Endothelial cell of umbilical vein (primary cell): ENCODE results near the gene SPTLC2. TPM values are rescaled to one million over a fixed set of nuclear protein-coding genes. Genes with fewer than 3 reads are reported as not detected.

Experiments used
- BruUV-seq: library from RNA; stranded (reverse); fragments of 400-500 nt; replicated peaks from 2 replicates; lab custom pipeline; 2021; lab: Mats Ljungman, UMichigan
- CTCF ChIA-PET: fragments of 300-600, 350-600 bp; sonication (Branson Sonifier 250); formaldehyde crosslinking; loops from one replicate; lab custom pipeline; 2021; ENCODE audit warnings: antibody characterized with exemption, inconsistent platforms; lab: Charles Lee
- POLR2A ChIA-PET: fragments of 300-600, 350-600 bp; sonication (Branson Sonifier 250); formaldehyde crosslinking; loops from one replicate; lab custom pipeline; 2021; ENCODE audit warnings: antibody characterized with exemption, inconsistent platforms; lab: Charles Lee
- DNase-seq: peaks from one replicate; pipeline ENCODE4 v3.0.0-alpha.2; 2011; ENCODE audit warnings: low read depth, low spot score
- FAIRE-seq: peaks from 2 replicates; lab custom pipeline; 2011; peaks lifted over from hg19 to GRCh38; lab: Jason Lieb, UNC
- H2AFZ ChIP-seq: 2 replicates; pipeline ENCODE4 v1.6.0; 2012; ENCODE audit warnings: low read depth, low read length, control low read depth, inconsistent platforms
- H3K27ac ChIP-seq: 2 replicates; pipeline ENCODE4 v1.5.1; 2011; ENCODE audit warnings: low read depth, mild to moderate bottlenecking, control low read depth, low read length, moderate library complexity; ENCODE audit not compliant: insufficient read depth
- H3K27me3 ChIP-seq, 2 experiments: 2 replicates each; pipeline versions ENCODE4 v1.6.0 to v1.6.1; 2011; ENCODE audit warnings: low read length in 2 of 2, mixed read lengths in 1 of 2; ENCODE audit not compliant: control insufficient read depth in 2 of 2, insufficient read depth in 2 of 2
- H3K36me3 ChIP-seq, 2 experiments: 2 replicates in 1 of 2; 3 replicates in 1 of 2; pipeline ENCODE4 v1.5.1; 2011; ENCODE audit warnings: low read length in 2 of 2, mild to moderate bottlenecking in 1 of 2, moderate library complexity in 1 of 2; ENCODE audit not compliant: control insufficient read depth in 2 of 2, insufficient read depth in 2 of 2; ENCODE audit errors: extremely low read depth in 1 of 2
- H3K4me1 ChIP-seq: 3 replicates; pipeline ENCODE4 v1.5.1; 2011; ENCODE audit warnings: mild to moderate bottlenecking, low read length; ENCODE audit not compliant: control insufficient read depth, insufficient read depth; ENCODE audit errors: extremely low read depth
- H3K4me2 ChIP-seq: 2 replicates; pipeline ENCODE4 v1.6.1; 2011; ENCODE audit warnings: low read length, control low read depth, mixed read lengths; ENCODE audit not compliant: insufficient read depth
- H3K4me3 ChIP-seq, 3 experiments: fragments of 200-600 bp in 1 of 3; sonication (generic), shearing (Covaris generic) in 1 of 3; replicated peaks in 1 of 3; 2 replicates each; pipeline ENCODE4 v1.5.1; 2011 to 2016; ENCODE audit warnings: control low read depth in 3 of 3, low read length in 3 of 3, mild to moderate bottlenecking in 2 of 3, inconsistent platforms in 1 of 3, low read depth in 1 of 3, moderate library complexity in 1 of 3; ENCODE audit not compliant: insufficient read depth in 1 of 3
- H3K79me2 ChIP-seq: 2 replicates; pipeline ENCODE4 v1.6.0; 2012; ENCODE audit warnings: low read length, inconsistent platforms; ENCODE audit not compliant: control insufficient read depth, insufficient read depth
- H3K9ac ChIP-seq: replicated peaks from 2 replicates; pipeline ENCODE3; 2011; ENCODE audit warnings: low read length, control low read depth; ENCODE audit not compliant: insufficient read depth; ENCODE audit errors: extremely low read depth
- H3K9me1 ChIP-seq: replicated peaks from 3 replicates; pipeline ENCODE4 v1.6.0; 2011; ENCODE audit warnings: mild to moderate bottlenecking, low read length; ENCODE audit not compliant: control insufficient read depth, insufficient read depth; ENCODE audit errors: extremely low read depth
- H3K9me3 ChIP-seq: replicated peaks from 2 replicates; pipeline ENCODE4 v1.5.1; 2012; ENCODE audit warnings: low read length, inconsistent platforms; ENCODE audit not compliant: control insufficient read depth, insufficient read depth
- H4K20me1 ChIP-seq: replicated peaks from 2 replicates; pipeline ENCODE3; 2011; ENCODE audit warnings: mild to moderate bottlenecking, low read length; ENCODE audit not compliant: control insufficient read depth, insufficient read depth; ENCODE audit errors: extremely low read depth
- EZH2 ChIP-seq: IDR thresholded peaks from 2 replicates; pipeline ENCODE4 v1.6.1; 2012; ENCODE audit warnings: borderline replicate concordance, low read depth, mild to moderate bottlenecking, moderate library complexity, low read length, inconsistent platforms; ENCODE audit not compliant: severe bottlenecking
- FOS ChIP-seq: IDR thresholded peaks from 2 replicates; pipeline ENCODE4 v1.6.1; 2011; ENCODE audit warnings: mild to moderate bottlenecking, low read length, moderate library complexity, borderline replicate concordance; ENCODE audit not compliant: insufficient read depth
- GATA2 ChIP-seq: IDR thresholded peaks from 2 replicates; pipeline ENCODE4 v1.7.0; 2011; ENCODE audit warnings: low read depth, mild to moderate bottlenecking, moderate library complexity, mixed read lengths, low read length; ENCODE audit not compliant: insufficient read length, insufficient read depth
- JUN ChIP-seq: IDR thresholded peaks from 2 replicates; pipeline ENCODE4 v1.6.1; 2011; ENCODE audit warnings: borderline replicate concordance, low read depth; ENCODE audit not compliant: insufficient read length, insufficient read depth
- MYC ChIP-seq: IDR thresholded peaks from one replicate; pipeline ENCODE4 v1.6.1; 2011; ENCODE audit warnings: mild to moderate bottlenecking, low read depth, low read length
- POLR2A ChIP-seq: IDR thresholded peaks from 2 replicates; pipeline ENCODE4 v1.6.1; 2012; ENCODE audit warnings: low read depth, mild to moderate bottlenecking, control low read depth, low read length
- POLR2AphosphoS5 ChIP-seq: IDR thresholded peaks from 2 replicates; pipeline ENCODE4 v1.6.1; 2012; ENCODE audit warnings: low read depth, mild to moderate bottlenecking, control low read depth, low read length, moderate library complexity; ENCODE audit not compliant: insufficient read depth
- dilution Hi-C: fragments of 300-500 bp; cut with MboI; formaldehyde crosslinking; loops from one replicate; pipeline ENCODE4 v1.15.0; 2019; ENCODE audit warnings: low sequenced_read_pairs; ENCODE audit not compliant: extremely low pct_ligation_motif_present
- intact Hi-C: fragments of 100-400 bp; cut with micrococcal nuclease; formaldehyde crosslinking; loops from one replicate; pipeline ENCODE4 v1.10.0; 2022
- polyA plus RNA-seq, 4 experiments: library from polyadenylated mRNA; depleted of rRNA in 3 of 4; stranded (reverse) in 3 of 4; unstranded in 1 of 4; fragments of >200 nt; gene quantifications; 2 replicates each; pipeline versions ENCODE4 v1.2.1 to v1.2.3, GENCODE V29; 2011 to 2012; ENCODE audit warnings: missing spikeins in 1 of 4
- small RNA-seq: library from RNA; depleted of rRNA; stranded (forward); fragments of <200 nt; gene quantifications from one replicate; pipeline ENCODE3, GENCODE V24; 2012; ENCODE audit warnings: low replicate concordance, low read depth; ENCODE audit not compliant: insufficient read depth, insufficient read length
- total RNA-seq: library from RNA; stranded (reverse); gene quantifications from 2 replicates; pipeline ENCODE4 v1.2.3, GENCODE V29; 2021
- TF ChIP-seq, protein P1 (sequence below): IDR thresholded peaks from 2 replicates; pipeline ENCODE4 v1.6.1; 2011; ENCODE audit not compliant: insufficient read depth, insufficient read length
- TF ChIP-seq, protein P2 (sequence below), 2 donors: IDR thresholded peaks; 1 replicate in 1 of 2; 2 replicates in 1 of 2; pipeline ENCODE4 v1.5.1; 2011; ENCODE audit warnings: low read length in 2 of 2, mild to moderate bottlenecking in 2 of 2, moderate library complexity in 2 of 2, control low read depth in 1 of 2, inconsistent platforms in 1 of 2, low read depth in 1 of 2; ENCODE audit not compliant: insufficient read depth in 1 of 2; ENCODE audit errors: extremely low read depth in 1 of 2

SPTLC2 gene
- total and polyA plus RNA-seq, 2 donors (not counting 3 experiments of a cell fraction or from before 2014, with no cell fraction given) = 19.1 to 71.3 TPM

DNA sequence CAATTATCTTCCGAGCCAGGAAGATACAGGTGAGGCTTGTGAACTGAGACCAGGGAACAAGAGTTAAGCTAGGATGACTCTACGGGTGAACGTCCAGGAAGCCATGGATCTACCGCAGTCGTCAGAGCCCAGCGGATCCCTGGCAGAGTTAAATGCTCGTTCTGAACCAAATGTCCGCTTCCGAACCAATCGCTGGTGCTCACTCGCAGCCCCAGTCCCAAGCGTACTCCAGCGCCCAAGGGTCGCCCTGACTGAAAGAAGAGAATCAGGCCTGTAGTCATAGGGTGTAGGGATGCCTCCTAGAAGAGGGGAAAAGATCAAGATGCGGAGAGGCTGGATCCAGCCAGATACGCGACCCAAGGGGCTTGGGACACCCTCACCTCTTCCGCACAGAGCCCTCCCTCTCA lies 159.3 kb downstream of the SPTLC2 start:
- Histone ChIP-seq H3K9me1 (no peaks in the 10 kb centered on the region), H3K36me3 (peaks cover 7 to 14% of the 10 kb centered on the region in 2 experiments), H3K4me3 (peak overlapping the region; percentile 34 to 86 (median 66)), H2AFZ (peak overlapping the region; percentile 71), H3K79me2 (peaks cover 40% of the 10 kb centered on the region), H3K27ac (peak overlapping the region; percentile 38), H4K20me1 (peaks cover 2% of the 10 kb centered on the region), H3K27me3 (no peaks in the 10 kb centered on the region), H3K4me2 (peak overlapping the region; percentile 81), H3K9me3 (no peaks in the 10 kb centered on the region), H3K9ac (peak overlapping the region; percentile 87), H3K4me1 (peaks cover 21% of the 10 kb centered on the region)
- intact Hi-C loops (loop anchor here (1.0 to 5.0 kb wide), 6 partner anchors 80 to 360 kb away; partner anchors contain the start of genes CIPC, GSTZ1, SAMD15 and TMED8), dilution Hi-C loops (no loop called here)
- ChIA-PET POLR2A (interaction anchor here (0.9 kb wide), 1 partner anchor 154 kb away, joined by 4 read pairs; no protein-coding TSS in a partner anchor), CTCF (interaction anchor here (1.1 to 3.8 kb wide), 5 partner anchors 20 to 156 kb away, joined by 4 to 75 read pairs (median 4); no protein-coding TSS in a partner anchor)
- TSS peak; percentile 68 for BruUV-seq
- no peak for TF ChIP-seq FOS
- TF ChIP-seq GATA2 = no peak
- peak; percentile 95 for TF ChIP-seq POLR2A
- no peak for TF ChIP-seq MYC
- no peak for TF ChIP-seq POLR2AphosphoS5
- no peak for TF ChIP-seq JUN
- TF ChIP-seq, protein P1, sequence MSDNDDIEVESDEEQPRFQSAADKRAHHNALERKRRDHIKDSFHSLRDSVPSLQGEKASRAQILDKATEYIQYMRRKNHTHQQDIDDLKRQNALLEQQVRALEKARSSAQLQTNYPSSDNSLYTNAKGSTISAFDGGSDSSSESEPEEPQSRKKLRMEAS = no peak
- no peak for TF ChIP-seq EZH2
- TF ChIP-seq, protein P2, sequence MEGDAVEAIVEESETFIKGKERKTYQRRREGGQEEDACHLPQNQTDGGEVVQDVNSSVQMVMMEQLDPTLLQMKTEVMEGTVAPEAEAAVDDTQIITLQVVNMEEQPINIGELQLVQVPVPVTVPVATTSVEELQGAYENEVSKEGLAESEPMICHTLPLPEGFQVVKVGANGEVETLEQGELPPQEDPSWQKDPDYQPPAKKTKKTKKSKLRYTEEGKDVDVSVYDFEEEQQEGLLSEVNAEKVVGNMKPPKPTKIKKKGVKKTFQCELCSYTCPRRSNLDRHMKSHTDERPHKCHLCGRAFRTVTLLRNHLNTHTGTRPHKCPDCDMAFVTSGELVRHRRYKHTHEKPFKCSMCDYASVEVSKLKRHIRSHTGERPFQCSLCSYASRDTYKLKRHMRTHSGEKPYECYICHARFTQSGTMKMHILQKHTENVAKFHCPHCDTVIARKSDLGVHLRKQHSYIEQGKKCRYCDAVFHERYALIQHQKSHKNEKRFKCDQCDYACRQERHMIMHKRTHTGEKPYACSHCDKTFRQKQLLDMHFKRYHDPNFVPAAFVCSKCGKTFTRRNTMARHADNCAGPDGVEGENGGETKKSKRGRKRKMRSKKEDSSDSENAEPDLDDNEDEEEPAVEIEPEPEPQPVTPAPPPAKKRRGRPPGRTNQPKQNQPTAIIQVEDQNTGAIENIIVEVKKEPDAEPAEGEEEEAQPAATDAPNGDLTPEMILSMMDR (IDR thresholded peaks at IDR 0.05; ENCODE audit: extremely low read depth in 1 of 2, insufficient read depth in 1 of 2, low read depth in 1 of 2, low read length in 2 of 2) = no peak
- DNase-seq = no peak
- no peak for FAIRE-seq

Small RNA genes within 50 kb of the gene (small RNA-seq; reads per million reads assigned to genes)
- gene COX6CP11 = not detected
- gene RF00404 = not detected
- gene RN7SL587P = not detected

Other genes with a start within 250 kb of the SPTLC2 start
- gene TMED8, start 239.5 kb downstream of the SPTLC2 start, total RNA-seq = 12.6 and 13.5 TPM in 2 replicates
- gene TMED8, start 239.5 kb downstream of the SPTLC2 start, polyA plus RNA-seq = 4.4 and 5.2 TPM in 2 replicates
- gene SAMD15, start 239.3 kb downstream of the SPTLC2 start, total RNA-seq = 0.65 and 1.1 TPM in 2 replicates
- 0.10 and 0.51 TPM in 2 replicates for gene SAMD15, start 239.3 kb downstream of the SPTLC2 start, polyA plus RNA-seq
- gene NOXRED1, start 193.1 kb downstream of the SPTLC2 start, total RNA-seq = 0.33 and 0.48 TPM in 2 replicates
- 0.03 and 0.15 TPM in 2 replicates for gene NOXRED1, start 193.1 kb downstream of the SPTLC2 start, polyA plus RNA-seq
- 22.2 and 24.2 TPM in 2 replicates for gene VIPAS39, start 159.0 kb downstream of the SPTLC2 start, total RNA-seq
- 28.2 and 28.4 TPM in 2 replicates for gene VIPAS39, start 159.0 kb downstream of the SPTLC2 start, polyA plus RNA-seq
- 158 and 166 TPM in 2 replicates for gene AHSA1, start 158.5 kb downstream of the SPTLC2 start, total RNA-seq
- 118 and 122 TPM in 2 replicates for gene AHSA1, start 158.5 kb downstream of the SPTLC2 start, polyA plus RNA-seq
- not detected in 2 replicates for gene ISM2, start 117.8 kb downstream of the SPTLC2 start, total RNA-seq
- gene ISM2, start 117.8 kb downstream of the SPTLC2 start, polyA plus RNA-seq = not detected in 2 replicates
- 13.1 and 14.8 TPM in 2 replicates for gene ALKBH1, start 91.4 kb upstream of the SPTLC2 start, total RNA-seq
- gene ALKBH1, start 91.4 kb upstream of the SPTLC2 start, polyA plus RNA-seq = 10.1 and 10.2 TPM in 2 replicates
- gene SLIRP, start 91.5 kb upstream of the SPTLC2 start, total RNA-seq = 160 and 177 TPM in 2 replicates
- 92.8 and 144 TPM in 2 replicates for gene SLIRP, start 91.5 kb upstream of the SPTLC2 start, polyA plus RNA-seq
- gene SNW1, start 144.5 kb upstream of the SPTLC2 start, total RNA-seq = 96.3 and 104 TPM in 2 replicates
- 9.5 and 14.3 TPM in 2 replicates for gene SNW1, start 144.5 kb upstream of the SPTLC2 start, polyA plus RNA-seq
- gene ADCK1, start 183.5 kb upstream of the SPTLC2 start, total RNA-seq = 4.0 and 4.2 TPM in 2 replicates
- 6.9 and 7.9 TPM in 2 replicates for gene ADCK1, start 183.5 kb upstream of the SPTLC2 start, polyA plus RNA-seq